Stomach smooth muscle (tissue), 2 donors: ENCODE results near the gene RAET1E.

Source experiments
- H3K27ac ChIP-seq: one replicate; pipeline ENCODE4 v1.7.0; 2013; ENCODE audit warnings: mild to moderate bottlenecking, low read length, inconsistent platforms
- H3K27me3 ChIP-seq, 2 donors: one replicate each; pipeline ENCODE4 v1.7.0; 2013; ENCODE audit warnings: low read length in 2 of 2; ENCODE audit not compliant: insufficient read depth in 2 of 2, control insufficient read depth in 1 of 2
- H3K36me3 ChIP-seq, 2 donors: one replicate each; pipeline ENCODE4 v1.7.0; 2013; ENCODE audit warnings: low read length in 2 of 2; ENCODE audit not compliant: control insufficient read depth in 2 of 2, insufficient read depth in 2 of 2
- H3K4me1 ChIP-seq: one replicate; pipeline ENCODE4 v1.7.0; 2013; ENCODE audit warnings: low read length; ENCODE audit not compliant: control insufficient read depth, insufficient read depth
- H3K4me3 ChIP-seq, 2 donors: one replicate each; pipeline ENCODE4 v1.7.0; 2013; ENCODE audit warnings: low read length in 2 of 2
- H3K9ac ChIP-seq, 2 donors: one replicate each; pipeline ENCODE4 v1.7.0; 2013; ENCODE audit warnings: low read length in 2 of 2, mild to moderate bottlenecking in 1 of 2
- H3K9me3 ChIP-seq, 2 donors: one replicate each; pipeline ENCODE4 v1.7.0; 2013; ENCODE audit warnings: low read length in 2 of 2; ENCODE audit not compliant: control insufficient read depth in 2 of 2
- donor health status: healthy.
- donor health status: Pancreatic carcinoma.

RAET1E gene

GRCh38 chr6:149907317-149907716 is 9.4 kb upstream of the RAET1E start:
- Histone ChIP-seq H3K27me3 (no peaks in the 10 kb centered on the region), H3K9me3 (peaks cover 0 to 4% of the 10 kb centered on the region in 2 donors), H3K4me1 (peaks cover 2% of the 10 kb centered on the region), H3K4me3 (no peak overlapping the region), H3K27ac (no peak overlapping the region), H3K36me3 (no peaks in the 10 kb centered on the region), H3K9ac (no peak overlapping the region)

- Histone ChIP-seq H3K4me3 (no peak overlapping the region), H3K9me3 (peaks cover 0 to 4% of the 10 kb centered on the region in 2 donors), H3K9ac (no peak overlapping the region), H3K36me3 (no peaks in the 10 kb centered on the region), H3K4me1 (peaks cover 2% of the 10 kb centered on the region), H3K27me3 (no peaks in the 10 kb centered on the region), H3K27ac (no peak overlapping the region)
Measured at GRCh38 chr6:149906405-149906804, 8.5 kb upstream of the RAET1E start.

- Histone ChIP-seq H3K4me3 (no peak overlapping the region), H3K4me1 (peaks cover 2% of the 10 kb centered on the region), H3K36me3 (no peaks in the 10 kb centered on the region), H3K9me3 (peaks cover 0 to 4% of the 10 kb centered on the region in 2 donors), H3K27me3 (no peaks in the 10 kb centered on the region), H3K27ac (no peak overlapping the region), H3K9ac (no peak overlapping the region)
Measured at GRCh38 chr6:149905911-149906371, 8.0 kb upstream of the RAET1E start.

- no peak overlapping the region for H3K4me3 ChIP-seq
- H3K9ac ChIP-seq: no peak overlapping the region
- H3K27me3 ChIP-seq: no peaks in the 10 kb centered on the region
- no peak overlapping the region for H3K27ac ChIP-seq
- peaks cover 2% of the 10 kb centered on the region for H3K4me1 ChIP-seq
- H3K9me3 ChIP-seq: peaks cover 0 to 4% of the 10 kb centered on the region in 2 donors
- H3K36me3 ChIP-seq: no peaks in the 10 kb centered on the region
Measured at GRCh38 chr6:149905371-149905910, 7.5 kb upstream of the RAET1E start.

- Histone ChIP-seq H3K27me3 (no peaks in the 10 kb centered on the region), H3K4me3 (no peak overlapping the region), H3K4me1 (peaks cover 2% of the 10 kb centered on the region), H3K27ac (no peak overlapping the region), H3K9me3 (peaks cover 0 to 4% of the 10 kb centered on the region in 2 donors), H3K36me3 (no peaks in the 10 kb centered on the region), H3K9ac (no peak overlapping the region)
Measured at GRCh38 chr6:149904661-149905370, 6.9 kb upstream of the RAET1E start.

GRCh38 chr6:149903938-149904611 is 6.2 kb upstream of the RAET1E start:
- no peak overlapping the region for H3K4me3 ChIP-seq
- peaks cover 0 to 4% of the 10 kb centered on the region in 2 donors for H3K9me3 ChIP-seq
- no peaks in the 10 kb centered on the region for H3K27me3 ChIP-seq
- H3K27ac ChIP-seq: no peak overlapping the region
- no peak overlapping the region for H3K9ac ChIP-seq
- no peaks in the 10 kb centered on the region for H3K36me3 ChIP-seq
- H3K4me1 ChIP-seq: peaks cover 2% of the 10 kb centered on the region

- peaks cover 17% of the 10 kb centered on the region for H3K4me1 ChIP-seq
- H3K4me3 ChIP-seq: no peak overlapping the region
- no peak overlapping the region for H3K9ac ChIP-seq
- H3K9me3 ChIP-seq: no peaks in the 10 kb centered on the region
- H3K27ac ChIP-seq: no peak overlapping the region
- H3K36me3 ChIP-seq: no peaks in the 10 kb centered on the region
- H3K27me3 ChIP-seq: no peaks in the 10 kb centered on the region
Measured at GRCh38 chr6:149901444-149902140, 3.7 kb upstream of the RAET1E start.

GRCh38 chr6:149900620-149901443 is 2.9 kb upstream of the RAET1E start:
- Histone ChIP-seq H3K36me3 (no peaks in the 10 kb centered on the region), H3K9me3 (no peaks in the 10 kb centered on the region)

GRCh38 chr6:149899926-149900619 is 2.2 kb upstream of the RAET1E start:
- Histone ChIP-seq H3K27ac (no peak overlapping the region), H3K9me3 (no peaks in the 10 kb centered on the region), H3K36me3 (no peaks in the 10 kb centered on the region), H3K27me3 (no peaks in the 10 kb centered on the region), H3K9ac (no peak overlapping the region), H3K4me3 (no peak overlapping the region), H3K4me1 (peaks cover 32% of the 10 kb centered on the region)

More at GRCh38 chr6:149900620-149901443, 2.9 kb upstream of the RAET1E start:
- Histone ChIP-seq H3K4me1 (peaks cover 25% of the 10 kb centered on the region), H3K9ac (no peak overlapping the region), H3K27me3 (no peaks in the 10 kb centered on the region), H3K4me3 (no peak overlapping the region), H3K27ac (no peak overlapping the region)
